ENCODE results near the gene STK32C. TPM values are rescaled to one million over a fixed set of nuclear protein-coding genes. Genes with fewer than 3 reads are reported as not detected.

Gene STK32C
- total and polyA plus RNA-seq, 10 of the 15 experiments (the other 5 are each of a cell fraction or from before 2014, with no cell fraction given), result 1.5 to 18.1 (median 6.4) TPM

DNA sequence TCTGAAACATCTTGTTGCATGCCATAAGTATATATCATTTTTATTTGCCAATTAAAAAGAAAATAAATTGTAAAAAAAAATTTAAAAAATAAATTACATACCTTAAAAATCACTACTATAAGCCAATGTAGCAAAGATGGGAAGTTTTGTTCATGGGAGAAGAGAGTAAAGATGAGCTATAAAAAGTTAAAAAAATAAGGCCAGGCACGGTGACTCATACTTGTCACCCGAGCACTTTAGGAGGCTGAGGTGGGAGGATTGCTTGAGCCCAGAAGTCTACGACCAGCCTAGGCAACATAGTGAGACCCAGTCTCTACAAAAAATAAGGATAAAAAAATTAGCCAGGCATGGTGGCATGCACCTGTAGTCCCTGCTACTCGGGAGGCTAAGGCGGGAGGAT lies 8.4 kb upstream of the STK32C start:
- ChIA-PET RAD21 (ENCODE audit: unreplicated experiment) (no interaction called here), SMC1A (ENCODE audit: uncharacterized antibody, unreplicated experiment) (no interaction called here), POLR2A (no interaction called here), CTCF (no interaction called here)
- in situ Hi-C loops (cut with MboI) (no loop called here), intact Hi-C loops (cut with micrococcal nuclease; ENCODE audit: unreplicated experiment) (no loop called here)
- no peak for ATAC-seq
- FAIRE-seq, result no peak
- no peaks in the 10 kb centered on the region for H4K20me1 ChIP-seq (ENCODE audit: control insufficient read depth, insufficient read depth)
- H3K4me2 ChIP-seq (ENCODE audit: control insufficient read depth, insufficient read depth), result no peak overlapping the region
- DNase-seq (ENCODE audit: low read depth, low spot score), result no peak
- no peaks in the 10 kb centered on the region for H3K36me3 ChIP-seq (ENCODE audit: control insufficient read depth in 2 of 2, insufficient read depth in 2 of 2, low read length in 1 of 2)
- H3K27me3 ChIP-seq (replicated peaks in 1 of 2; ENCODE audit: control insufficient read depth in 2 of 2, insufficient read depth in 2 of 2, low read length in 1 of 2), result no peaks in the 10 kb centered on the region; a peak in 2 of 4 replicates
- TF ChIP-seq IKZF1 (conservative IDR thresholded peaks at IDR 0.05) (no peak), NFXL1 (IDR thresholded peaks at IDR 0.05; ENCODE audit: borderline replicate concordance) (no peak), KAT2A (conservative IDR thresholded peaks at IDR 0.05; ENCODE audit: control insufficient read depth, low read depth, low read length) (no peak), NRF1 (conservative IDR thresholded peaks at IDR 0.05; ENCODE audit: low read depth, low read length) (no peak), NFIC (IDR thresholded peaks at IDR 0.05; ENCODE audit: low read depth, low read length) (no peak), TCF12 (IDR thresholded peaks at IDR 0.05; ENCODE audit: low read depth, low read length) (no peak), MYB (IDR thresholded peaks at IDR 0.05; ENCODE audit: borderline replicate concordance, low read depth, low read length) (no peak), BRCA1 (IDR thresholded peaks at IDR 0.05; ENCODE audit: low read depth, low read length) (no peak), NFYB (IDR thresholded peaks at IDR 0.05; ENCODE audit: insufficient read depth, low read depth, low read length) (no peak)
- TF ChIP-seq, protein P1, sequence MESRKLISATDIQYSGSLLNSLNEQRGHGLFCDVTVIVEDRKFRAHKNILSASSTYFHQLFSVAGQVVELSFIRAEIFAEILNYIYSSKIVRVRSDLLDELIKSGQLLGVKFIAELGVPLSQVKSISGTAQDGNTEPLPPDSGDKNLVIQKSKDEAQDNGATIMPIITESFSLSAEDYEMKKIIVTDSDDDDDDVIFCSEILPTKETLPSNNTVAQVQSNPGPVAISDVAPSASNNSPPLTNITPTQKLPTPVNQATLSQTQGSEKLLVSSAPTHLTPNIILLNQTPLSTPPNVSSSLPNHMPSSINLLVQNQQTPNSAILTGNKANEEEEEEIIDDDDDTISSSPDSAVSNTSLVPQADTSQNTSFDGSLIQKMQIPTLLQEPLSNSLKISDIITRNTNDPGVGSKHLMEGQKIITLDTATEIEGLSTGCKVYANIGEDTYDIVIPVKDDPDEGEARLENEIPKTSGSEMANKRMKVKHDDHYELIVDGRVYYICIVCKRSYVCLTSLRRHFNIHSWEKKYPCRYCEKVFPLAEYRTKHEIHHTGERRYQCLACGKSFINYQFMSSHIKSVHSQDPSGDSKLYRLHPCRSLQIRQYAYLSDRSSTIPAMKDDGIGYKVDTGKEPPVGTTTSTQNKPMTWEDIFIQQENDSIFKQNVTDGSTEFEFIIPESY (IDR thresholded peaks at IDR 0.05), result no peak
- TF ChIP-seq, protein P2, sequence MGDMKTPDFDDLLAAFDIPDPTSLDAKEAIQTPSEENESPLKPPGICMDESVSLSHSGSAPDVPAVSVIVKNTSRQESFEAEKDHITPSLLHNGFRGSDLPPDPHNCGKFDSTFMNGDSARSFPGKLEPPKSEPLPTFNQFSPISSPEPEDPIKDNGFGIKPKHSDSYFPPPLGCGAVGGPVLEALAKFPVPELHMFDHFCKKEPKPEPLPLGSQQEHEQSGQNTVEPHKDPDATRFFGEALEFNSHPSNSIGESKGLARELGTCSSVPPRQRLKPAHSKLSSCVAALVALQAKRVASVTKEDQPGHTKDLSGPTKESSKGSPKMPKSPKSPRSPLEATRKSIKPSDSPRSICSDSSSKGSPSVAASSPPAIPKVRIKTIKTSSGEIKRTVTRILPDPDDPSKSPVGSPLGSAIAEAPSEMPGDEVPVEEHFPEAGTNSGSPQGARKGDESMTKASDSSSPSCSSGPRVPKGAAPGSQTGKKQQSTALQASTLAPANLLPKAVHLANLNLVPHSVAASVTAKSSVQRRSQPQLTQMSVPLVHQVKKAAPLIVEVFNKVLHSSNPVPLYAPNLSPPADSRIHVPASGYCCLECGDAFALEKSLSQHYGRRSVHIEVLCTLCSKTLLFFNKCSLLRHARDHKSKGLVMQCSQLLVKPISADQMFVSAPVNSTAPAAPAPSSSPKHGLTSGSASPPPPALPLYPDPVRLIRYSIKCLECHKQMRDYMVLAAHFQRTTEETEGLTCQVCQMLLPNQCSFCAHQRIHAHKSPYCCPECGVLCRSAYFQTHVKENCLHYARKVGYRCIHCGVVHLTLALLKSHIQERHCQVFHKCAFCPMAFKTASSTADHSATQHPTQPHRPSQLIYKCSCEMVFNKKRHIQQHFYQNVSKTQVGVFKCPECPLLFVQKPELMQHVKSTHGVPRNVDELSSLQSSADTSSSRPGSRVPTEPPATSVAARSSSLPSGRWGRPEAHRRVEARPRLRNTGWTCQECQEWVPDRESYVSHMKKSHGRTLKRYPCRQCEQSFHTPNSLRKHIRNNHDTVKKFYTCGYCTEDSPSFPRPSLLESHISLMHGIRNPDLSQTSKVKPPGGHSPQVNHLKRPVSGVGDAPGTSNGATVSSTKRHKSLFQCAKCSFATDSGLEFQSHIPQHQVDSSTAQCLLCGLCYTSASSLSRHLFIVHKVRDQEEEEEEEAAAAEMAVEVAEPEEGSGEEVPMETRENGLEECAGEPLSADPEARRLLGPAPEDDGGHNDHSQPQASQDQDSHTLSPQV (IDR thresholded peaks at IDR 0.05), result no peak
- TF ChIP-seq, protein P3, sequence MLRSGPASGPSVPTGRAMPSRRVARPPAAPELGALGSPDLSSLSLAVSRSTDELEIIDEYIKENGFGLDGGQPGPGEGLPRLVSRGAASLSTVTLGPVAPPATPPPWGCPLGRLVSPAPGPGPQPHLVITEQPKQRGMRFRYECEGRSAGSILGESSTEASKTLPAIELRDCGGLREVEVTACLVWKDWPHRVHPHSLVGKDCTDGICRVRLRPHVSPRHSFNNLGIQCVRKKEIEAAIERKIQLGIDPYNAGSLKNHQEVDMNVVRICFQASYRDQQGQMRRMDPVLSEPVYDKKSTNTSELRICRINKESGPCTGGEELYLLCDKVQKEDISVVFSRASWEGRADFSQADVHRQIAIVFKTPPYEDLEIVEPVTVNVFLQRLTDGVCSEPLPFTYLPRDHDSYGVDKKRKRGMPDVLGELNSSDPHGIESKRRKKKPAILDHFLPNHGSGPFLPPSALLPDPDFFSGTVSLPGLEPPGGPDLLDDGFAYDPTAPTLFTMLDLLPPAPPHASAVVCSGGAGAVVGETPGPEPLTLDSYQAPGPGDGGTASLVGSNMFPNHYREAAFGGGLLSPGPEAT (IDR thresholded peaks at IDR 0.05; ENCODE audit: low read depth), result no peak
- TF ChIP-seq, protein P4, sequence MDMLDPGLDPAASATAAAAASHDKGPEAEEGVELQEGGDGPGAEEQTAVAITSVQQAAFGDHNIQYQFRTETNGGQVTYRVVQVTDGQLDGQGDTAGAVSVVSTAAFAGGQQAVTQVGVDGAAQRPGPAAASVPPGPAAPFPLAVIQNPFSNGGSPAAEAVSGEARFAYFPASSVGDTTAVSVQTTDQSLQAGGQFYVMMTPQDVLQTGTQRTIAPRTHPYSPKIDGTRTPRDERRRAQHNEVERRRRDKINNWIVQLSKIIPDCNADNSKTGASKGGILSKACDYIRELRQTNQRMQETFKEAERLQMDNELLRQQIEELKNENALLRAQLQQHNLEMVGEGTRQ (IDR thresholded peaks at IDR 0.05; ENCODE audit: borderline replicate concordance, low read depth, low read length), result no peak
- H3K9me3 ChIP-seq (replicated peaks; ENCODE audit: control insufficient read depth, insufficient read depth, low read length), result no peaks in the 10 kb centered on the region; the same call in 2 of the 3 replicates
- BruUV-seq (replicated peaks), result no TSS peak
- H3K79me2 ChIP-seq (ENCODE audit: control insufficient read depth, insufficient read depth, low read length), result no peaks in the 10 kb centered on the region
- no peak overlapping the region for H2AFZ ChIP-seq (ENCODE audit: control insufficient read depth, low read depth, low read length)
- H3K27ac ChIP-seq (ENCODE audit: control insufficient read depth, insufficient read depth), result no peak overlapping the region
- no peak overlapping the region for H3K4me3 ChIP-seq
- 50% methylated on average over 5 of the region's 5 CpGs for WGBS (ENCODE audit: insufficient coverage, insufficient replicate concordance, low lambda C conversion rate, missing lambda C conversion rate)
- peaks cover 19% of the 10 kb centered on the region for H3K4me1 ChIP-seq (ENCODE audit: control insufficient read depth, insufficient read depth, low read length)
- no peak overlapping the region for H3K9ac ChIP-seq (ENCODE audit: control insufficient read depth, insufficient read depth, low read length)

Measured in GM12878 (cell line).